MV-4-11 (cell line): ENCODE data around the gene PCDHB9.

Experiments
- DNase-seq: peaks from one replicate; lab custom pipeline; 2025; lab: John Stamatoyannopoulos, UW

PCDHB9 gene

GRCh38 chr5:141236516-141237313 lies 49.8 kb downstream of the PCDHB9 start:
- no peak for DNase-seq
